SK-N-SH treated with all-trans-retinoic acid at 6 μM for 48 hours (cell line): ENCODE results near the gene ANKRD12.

Experiments
- ATAC-seq: fragments of 200-7000 bp; cut with Tn5 transposase; 3 replicates; pipeline ENCODE4 v1.9.1; 2020; ENCODE audit warnings: mild to moderate bottlenecking, moderate library complexity
- ARNTL ChIP-seq: fragments of 450-650 bp; formaldehyde crosslinking; IDR thresholded peaks from 2 replicates; pipeline ENCODE4 v1.5.0; 2020; ENCODE audit warnings: low read depth, mild to moderate bottlenecking, moderate library complexity, borderline replicate concordance
- CREB5 ChIP-seq: fragments of 250-450 bp; sonication (Bioruptor Pico); IDR thresholded peaks from 2 replicates; pipeline ENCODE4 v1.5.1; 2020; ENCODE audit warnings: low read depth, mild to moderate bottlenecking, moderate library complexity
- CSDC2 ChIP-seq: fragments of 250-450 bp; sonication (Bioruptor Pico); IDR thresholded peaks from 2 replicates; pipeline ENCODE4 v1.5.0; 2020; ENCODE audit warnings: mild to moderate bottlenecking, moderate library complexity
- CSRNP3 ChIP-seq: fragments of 250-450 bp; sonication (Bioruptor Pico); IDR thresholded peaks from 2 replicates; pipeline ENCODE4 v1.5.1; 2021; ENCODE audit warnings: mild to moderate bottlenecking, moderate library complexity
- ESRRG ChIP-seq: fragments of 250-450 bp; sonication (Bioruptor Pico); IDR thresholded peaks from 2 replicates; pipeline ENCODE4 v1.6.1; 2021; ENCODE audit warnings: mild to moderate bottlenecking
- GLIS3 ChIP-seq: fragments of 250-450 bp; sonication (Bioruptor Pico); IDR thresholded peaks from 2 replicates; pipeline ENCODE4 v1.5.0; 2020; ENCODE audit warnings: mild to moderate bottlenecking, moderate library complexity
- ISL1 ChIP-seq: fragments of 250-450 bp; sonication (Bioruptor Pico); IDR thresholded peaks from 2 replicates; pipeline ENCODE4 v2.1.2; 2022; ENCODE audit warnings: mild to moderate bottlenecking, moderate library complexity
- OSR1 ChIP-seq: fragments of 250-450 bp; sonication (Bioruptor Pico); IDR thresholded peaks from 2 replicates; pipeline ENCODE4 v1.8.0; 2022; ENCODE audit warnings: moderate library complexity, mild to moderate bottlenecking, inconsistent platforms
- PATZ1 ChIP-seq: fragments of 250-450 bp; sonication (Bioruptor Pico); IDR thresholded peaks from 2 replicates; pipeline ENCODE4 v1.8.0; 2020; ENCODE audit warnings: mild to moderate bottlenecking, moderate library complexity, borderline replicate concordance
- POU6F1 ChIP-seq: fragments of 250-450 bp; sonication (Bioruptor Pico); IDR thresholded peaks from 2 replicates; pipeline ENCODE4 v1.8.0; 2021; ENCODE audit warnings: low read depth, mild to moderate bottlenecking, moderate library complexity, borderline replicate concordance
- RARB ChIP-seq: fragments of 250-450 bp; sonication (Bioruptor Pico); IDR thresholded peaks from 2 replicates; pipeline ENCODE4 v1.8.0; 2021; ENCODE audit warnings: mild to moderate bottlenecking, moderate library complexity
- SNAI2 ChIP-seq: fragments of 250-450 bp; sonication (Bioruptor Pico); IDR thresholded peaks from 2 replicates; pipeline ENCODE4 v1.5.0; 2020; ENCODE audit warnings: mild to moderate bottlenecking, moderate library complexity
- TCF4 ChIP-seq: fragments of 250-450 bp; sonication (Bioruptor Pico); IDR thresholded peaks from 2 replicates; pipeline ENCODE4 v1.8.0; 2021; ENCODE audit warnings: mild to moderate bottlenecking, moderate library complexity, borderline replicate concordance
- TSHZ2 ChIP-seq: fragments of 250-450 bp; sonication (Bioruptor Pico); IDR thresholded peaks from 2 replicates; pipeline ENCODE4 v1.5.0; 2020; ENCODE audit warnings: mild to moderate bottlenecking, moderate library complexity
- ZC3H10 ChIP-seq: fragments of 250-450 bp; sonication (Bioruptor Pico); IDR thresholded peaks from 2 replicates; pipeline ENCODE4 v1.5.1; 2021; ENCODE audit warnings: mild to moderate bottlenecking, moderate library complexity
- ZFP3 ChIP-seq: fragments of 250-450 bp; sonication (Bioruptor Pico); IDR thresholded peaks from 2 replicates; pipeline ENCODE4 v1.5.0; 2020; ENCODE audit warnings: mild to moderate bottlenecking, moderate library complexity
- ZFP30 ChIP-seq: fragments of 450-650 bp; formaldehyde crosslinking; IDR thresholded peaks from 2 replicates; pipeline ENCODE4 v1.5.0; 2022; ENCODE audit warnings: mild to moderate bottlenecking, moderate library complexity
- ZNF565 ChIP-seq: fragments of 450-650 bp; formaldehyde crosslinking; conservative IDR thresholded peaks from 2 replicates; pipeline ENCODE4 v1.5.0; 2020; ENCODE audit warnings: low read depth, mild to moderate bottlenecking, moderate library complexity
- ZNF70 ChIP-seq: fragments of 450-650 bp; formaldehyde crosslinking; IDR thresholded peaks from 2 replicates; pipeline ENCODE4 v1.5.0; 2020; ENCODE audit warnings: mild to moderate bottlenecking, moderate library complexity
- ZNF8 ChIP-seq: fragments of 450-650 bp; formaldehyde crosslinking; IDR thresholded peaks from 2 replicates; pipeline ENCODE4 v1.5.0; 2020; ENCODE audit warnings: mild to moderate bottlenecking, moderate library complexity

The ANKRD12 gene

GRCh38 chr18:9140984-9141383, 4.4 kb downstream of the ANKRD12 start:
- no peak for TF ChIP-seq CREB5 (CRISPR knock-in tag)
- no peak for TF ChIP-seq TCF4 (CRISPR knock-in tag)
- TF ChIP-seq SNAI2 = no peak
- TF ChIP-seq ZFP30 (CRISPR knock-in tag) = no peak
- TF ChIP-seq CSRNP3 (CRISPR knock-in tag) = no peak
- no peak for TF ChIP-seq OSR1 (CRISPR knock-in tag)
- TF ChIP-seq ZNF70 (CRISPR knock-in tag) = no peak
- no peak for TF ChIP-seq ZNF565
- TF ChIP-seq POU6F1 (CRISPR knock-in tag) = no peak
- TF ChIP-seq ZFP3 = no peak
- no peak for TF ChIP-seq ZC3H10 (CRISPR knock-in tag)
- TF ChIP-seq TSHZ2 (CRISPR knock-in tag) = no peak
- TF ChIP-seq, all 23 proteins: peak for 0
- no peak for ATAC-seq

GRCh38 chr18:9146224-9146623, 9.6 kb downstream of the ANKRD12 start:
- ATAC-seq = no peak
- TF ChIP-seq RARB (CRISPR knock-in tag) (no peak), TSHZ2 (CRISPR knock-in tag) (no peak), CSDC2 (CRISPR knock-in tag) (no peak), ISL1 (CRISPR knock-in tag) (no peak), ZFP30 (CRISPR knock-in tag) (no peak)
- TF ChIP-seq, all 23 proteins: peak for 0

- ATAC-seq = peak; percentile 97
- TF ChIP-seq ZFP3 = no peak
- no peak for TF ChIP-seq CREB5 (CRISPR knock-in tag)
- TF ChIP-seq ZNF8 = no peak
- no peak for TF ChIP-seq PATZ1 (CRISPR knock-in tag)
- no peak for TF ChIP-seq GLIS3 (CRISPR knock-in tag)
- no peak for TF ChIP-seq RARB (CRISPR knock-in tag)
- TF ChIP-seq TSHZ2 (CRISPR knock-in tag) = no peak
- TF ChIP-seq CSDC2 (CRISPR knock-in tag) = no peak
- TF ChIP-seq ARNTL = no peak
- TF ChIP-seq SNAI2 = no peak
- TF ChIP-seq ZFP30 (CRISPR knock-in tag) = no peak
- TF ChIP-seq ESRRG (CRISPR knock-in tag) = no peak
- TF ChIP-seq ZC3H10 (CRISPR knock-in tag) = no peak
Observed at GRCh38 chr18:9147440-9148202, 11.0 kb downstream of the ANKRD12 start.
